HFFc6 (cell line): ENCODE measurements around the gene NUDT11. TPM values are rescaled to one million over a fixed set of nuclear protein-coding genes. Genes with fewer than 3 reads are reported as not detected.
"Not testable (repeated sequence)": the region's sequence is repeated elsewhere in the genome, so short reads cannot be mapped to it uniquely, and the experiment has no call there.

ENCODE experiments used
- DNase-seq: peaks from one replicate; pipeline ENCODE4 v3.0.0-alpha.2; 2018
- H3K27ac Mint-ChIP-seq: 2 replicates; pipeline ENCODE4 v1.8.0; 2020; ENCODE audit warnings: mild to moderate bottlenecking, mixed read lengths
- H3K27me3 Mint-ChIP-seq: 2 replicates; pipeline ENCODE4 v1.8.0; 2021; ENCODE audit warnings: mild to moderate bottlenecking, moderate library complexity, mixed read lengths; ENCODE audit not compliant: insufficient read depth
- H3K36me3 Mint-ChIP-seq: 2 replicates; pipeline ENCODE4 v1.8.0; 2021; ENCODE audit warnings: low read depth, mixed read lengths
- H3K4me1 Mint-ChIP-seq: 2 replicates; pipeline ENCODE4 v1.8.0; 2020; ENCODE audit warnings: low read depth, mixed read lengths
- H3K4me3 Mint-ChIP-seq: 2 replicates; pipeline ENCODE4 v1.8.0; 2020; ENCODE audit warnings: mild to moderate bottlenecking, moderate library complexity, mixed read lengths
- H3K9me3 Mint-ChIP-seq: 2 replicates; pipeline ENCODE4 v1.8.0; 2020; ENCODE audit warnings: mild to moderate bottlenecking, mixed read lengths
- CTCF ChIP-seq: fragments of 200-600 bp; sonication (generic); IDR thresholded peaks from 2 replicates; pipeline ENCODE4 v1.5.0; 2021; ENCODE audit warnings: antibody characterized with exemption, mild to moderate bottlenecking
- total RNA-seq, 6 experiments: library from RNA; stranded (reverse); fragmentation: NEBNext Ultra II Directional; extraction: Animal tissue kit (Norgen Biotek cat#: 25700); gene quantifications; 2 replicates in 1 of 6; 3 replicates in 5 of 6; pipeline ENCODE4 v1.2.3, GENCODE V29; 2021

The NUDT11 gene
- total RNA-seq, 6 experiments from 2014 or later = 4.5 to 7.3 (median 6.2) TPM

GRCh38 chrX:51487960-51488267 is 8.5 kb downstream of the NUDT11 start:
- Mint-ChIP-seq H3K27me3 (no peaks in the 10 kb centered on the region; the same call in none of the 2 replicates), H3K4me1 (peaks cover 11% of the 10 kb centered on the region)
- DNase-seq = no peak

DNA sequence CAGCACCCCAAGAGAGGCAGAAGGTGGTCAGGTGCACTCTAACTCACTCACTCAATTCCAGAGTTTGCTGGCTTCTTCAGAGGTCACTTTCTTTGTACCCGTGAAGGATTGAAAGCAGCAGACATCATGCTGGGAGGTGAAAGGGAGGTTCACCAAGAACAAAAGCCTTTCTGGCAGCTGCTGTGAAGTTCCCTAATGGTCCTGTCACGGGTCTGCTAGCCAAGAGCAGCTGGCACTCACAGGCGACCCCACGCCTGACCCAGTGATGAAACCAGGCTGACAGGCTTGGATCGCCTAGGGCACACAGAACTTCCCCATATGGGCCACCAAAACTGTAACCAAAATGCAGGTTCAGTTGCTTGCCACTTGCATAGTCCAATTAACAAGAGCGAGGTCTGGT is 11.8 kb downstream of the NUDT11 start:
- no peak for DNase-seq
- peaks cover 11% of the 10 kb centered on the region for H3K4me1 Mint-ChIP-seq
- no peak for TF ChIP-seq CTCF
- H3K27ac Mint-ChIP-seq = no peak overlapping the region
- H3K27me3 Mint-ChIP-seq = no peaks in the 10 kb centered on the region; the same call in none of the 2 replicates
- no peak overlapping the region for H3K4me3 Mint-ChIP-seq
- no peaks in the 10 kb centered on the region for H3K36me3 Mint-ChIP-seq
- H3K9me3 Mint-ChIP-seq = no peaks in the 10 kb centered on the region

More at GRCh38 chrX:51487960-51488267, 8.5 kb downstream of the NUDT11 start:
- Mint-ChIP-seq H3K4me3 (no peak overlapping the region), H3K27ac (peak overlapping the region; percentile 50; the same call in 1 of the 2 replicates), H3K36me3 (no peaks in the 10 kb centered on the region), H3K9me3 (no peaks in the 10 kb centered on the region)
- TF ChIP-seq CTCF = peak; percentile 37

DNA sequence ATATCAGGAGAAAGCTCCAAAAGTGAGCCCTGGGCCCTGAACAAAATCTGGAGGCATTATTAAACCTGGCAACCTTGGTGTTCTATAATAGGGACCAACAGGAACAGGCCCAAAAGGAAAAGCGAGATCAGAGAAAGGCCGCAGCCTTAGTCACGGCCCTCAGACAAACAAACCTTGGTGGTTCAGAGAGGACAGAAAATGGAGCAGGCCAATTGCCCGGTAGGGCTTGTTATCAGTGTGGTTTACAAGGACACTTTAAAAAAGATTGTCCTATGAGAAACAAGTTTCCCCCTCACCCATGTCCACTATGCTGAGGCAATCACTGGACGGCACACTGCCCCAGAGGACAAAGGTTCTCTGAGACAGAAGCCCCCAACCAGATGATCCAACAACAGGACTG is 14.0 kb downstream of the NUDT11 start:
- H3K27me3 Mint-ChIP-seq, H3K4me3 Mint-ChIP-seq, H3K27ac Mint-ChIP-seq, H3K9me3 Mint-ChIP-seq, H3K4me1 Mint-ChIP-seq, DNase-seq, H3K36me3 Mint-ChIP-seq: not testable (repeated sequence)

- no peaks in the 10 kb centered on the region for H3K36me3 Mint-ChIP-seq
- H3K4me3 Mint-ChIP-seq = no peak overlapping the region
- no peak overlapping the region for H3K27ac Mint-ChIP-seq
- no peaks in the 10 kb centered on the region for H3K9me3 Mint-ChIP-seq
- no peak for DNase-seq
- TF ChIP-seq CTCF = no peak
- no peaks in the 10 kb centered on the region for H3K4me1 Mint-ChIP-seq
- no peaks in the 10 kb centered on the region for H3K27me3 Mint-ChIP-seq
Observed at GRCh38 chrX:51476930-51477329, 19.5 kb downstream of the NUDT11 start.

GRCh38 chrX:51463322-51463721 is 33.1 kb downstream of the NUDT11 start:
- TF ChIP-seq CTCF = no peak
- Mint-ChIP-seq H3K36me3 (no peaks in the 10 kb centered on the region), H3K4me3 (no peak overlapping the region), H3K9me3 (no peaks in the 10 kb centered on the region), H3K27ac (no peak overlapping the region), H3K4me1 (no peaks in the 10 kb centered on the region), H3K27me3 (no peaks in the 10 kb centered on the region)
- no peak for DNase-seq

DNA sequence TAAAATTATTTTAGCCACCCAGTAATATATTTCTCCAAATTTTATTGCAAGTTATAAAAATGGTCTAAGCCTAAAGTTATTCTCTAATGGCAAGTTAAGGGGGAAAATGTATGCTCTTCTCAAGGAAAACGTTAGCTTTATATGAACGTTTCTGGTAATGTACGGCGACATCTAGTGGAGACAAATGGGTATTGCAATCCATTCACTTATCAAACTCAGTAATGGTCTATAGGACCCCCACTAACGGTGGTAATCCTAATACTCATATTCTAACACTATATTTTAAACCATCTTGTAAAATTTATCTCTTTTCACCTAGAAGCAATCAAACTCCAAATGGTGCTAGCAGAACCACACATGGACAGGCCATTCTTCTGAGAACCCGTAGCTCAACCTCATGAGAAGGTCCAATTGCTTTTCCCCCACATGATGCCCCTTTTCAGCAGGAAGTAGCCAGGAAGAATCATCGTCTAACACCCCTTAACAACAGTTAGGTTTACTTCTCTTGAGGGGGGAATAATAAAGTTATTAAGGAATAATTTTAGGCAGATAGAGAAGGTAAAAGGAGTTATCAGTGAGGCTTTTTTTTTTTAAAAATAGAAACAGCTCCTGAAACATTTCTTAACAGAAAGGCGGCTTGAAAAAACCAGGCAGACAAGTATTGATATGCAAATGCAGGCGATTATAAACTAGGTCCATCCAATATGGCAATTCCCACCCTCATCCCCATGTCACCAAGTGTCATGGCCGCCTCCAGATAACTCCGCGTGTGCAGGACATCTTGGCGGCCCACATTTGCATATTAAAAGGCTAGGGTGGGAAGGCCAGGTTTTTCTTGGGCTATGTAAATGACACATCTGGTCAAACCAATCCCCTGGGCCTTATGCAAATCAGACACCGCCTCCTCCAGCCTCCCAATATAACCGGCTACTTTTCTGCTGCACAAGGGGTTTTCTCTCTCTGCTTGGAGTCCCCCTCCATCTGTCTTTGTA is 35.0 kb downstream of the NUDT11 start:
- Mint-ChIP-seq H3K4me1 (no peaks in the 10 kb centered on the region), H3K4me3 (no peak overlapping the region), H3K27me3 (no peaks in the 10 kb centered on the region; the same call in 1 of the 2 replicates), H3K9me3 (no peaks in the 10 kb centered on the region), H3K36me3 (no peaks in the 10 kb centered on the region), H3K27ac (no peak overlapping the region)
- DNase-seq = no peak
- TF ChIP-seq CTCF = peak; percentile 86
